GM12873 (cell line): ENCODE measurements around the gene SAMD13.

ENCODE experiments used
- CTCF ChIP-seq: IDR thresholded peaks from 2 replicates; pipeline ENCODE4 v1.5.1; 2012; ENCODE audit warnings: low read depth, mild to moderate bottlenecking, moderate library complexity, low read length, control low read depth; ENCODE audit not compliant: insufficient read depth; ENCODE audit errors: missing control alignments

The SAMD13 gene

GRCh38 chr1:84283381-84283780, 18.1 kb upstream of the SAMD13 start:
- TF ChIP-seq CTCF: no peak

- TF ChIP-seq CTCF: no peak
Measured at GRCh38 chr1:84286071-84286470, 15.4 kb upstream of the SAMD13 start.

GRCh38 chr1:84289169-84289785, 12.2 kb upstream of the SAMD13 start:
- TF ChIP-seq CTCF: no peak

- TF ChIP-seq CTCF: no peak
Measured at GRCh38 chr1:84291882-84292655, 9.4 kb upstream of the SAMD13 start.

GRCh38 chr1:84293766-84294165, 7.7 kb upstream of the SAMD13 start:
- TF ChIP-seq CTCF: no peak

GRCh38 chr1:84294751-84295150, 6.8 kb upstream of the SAMD13 start:
- no peak for TF ChIP-seq CTCF

GRCh38 chr1:84297546-84298244, 3.8 kb upstream of the SAMD13 start:
- TF ChIP-seq CTCF: no peak
